GM20000 (cell line): ENCODE data around the gene CD276.
"Not testable (repeated sequence)": the region's sequence is repeated elsewhere in the genome, so short reads cannot be mapped to it uniquely, and the experiment has no call there.

Source experiments
- DNase-seq: peaks from one replicate; pipeline ENCODE4 v3.0.0; 2012; ENCODE audit warnings: low spot score
- TF ChIP-seq, protein P1 (sequence below): IDR thresholded peaks from 2 replicates; pipeline ENCODE4 v1.5.1; 2012; ENCODE audit warnings: mild to moderate bottlenecking, control low read depth; ENCODE audit errors: extremely low read depth, missing control alignments

CD276 gene

DNA sequence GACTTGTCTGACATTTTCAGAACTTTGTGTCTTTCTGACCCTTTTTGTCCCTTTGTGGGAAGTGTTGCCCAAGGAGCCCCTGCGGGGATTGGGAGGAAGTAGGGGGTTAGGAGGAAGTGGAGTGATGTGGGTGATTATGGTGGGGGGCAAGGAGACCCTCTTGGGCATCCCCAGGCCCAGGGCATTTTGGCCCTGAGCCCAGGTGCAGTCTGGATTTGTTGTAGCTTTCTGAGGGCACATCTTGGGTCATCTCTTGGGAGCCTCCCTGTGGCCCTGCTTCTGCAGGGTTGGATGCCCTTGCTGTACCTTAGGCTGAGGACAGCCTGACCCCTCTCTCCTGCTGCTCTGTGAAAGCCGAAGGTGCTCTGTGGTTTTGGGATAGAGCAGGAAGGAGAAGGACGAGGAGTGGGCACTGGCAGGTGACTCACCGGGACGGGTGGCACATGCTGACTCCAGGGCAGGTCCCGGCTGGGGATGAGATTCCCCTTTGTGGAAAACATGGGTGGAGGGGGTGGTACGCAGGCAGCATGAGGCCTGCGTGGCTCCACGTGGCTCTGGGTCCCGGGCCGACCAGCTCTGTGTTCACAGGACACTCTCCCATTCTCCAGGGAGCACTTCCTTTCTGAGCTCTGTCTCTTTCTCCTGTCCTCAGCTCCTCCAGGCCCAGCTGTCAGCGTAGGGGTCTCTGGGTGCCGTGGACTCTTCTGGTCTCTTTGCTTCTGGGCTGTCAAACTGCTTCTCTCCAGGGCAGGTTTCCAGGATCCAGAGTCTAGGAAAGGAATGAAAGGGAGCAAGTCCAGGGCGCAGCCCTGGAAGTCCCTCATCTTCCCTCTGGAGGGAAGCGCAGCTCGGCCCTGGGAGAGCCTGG is 11.8 kb downstream of the CD276 start:
- no peak for DNase-seq
- TF ChIP-seq, protein P1, sequence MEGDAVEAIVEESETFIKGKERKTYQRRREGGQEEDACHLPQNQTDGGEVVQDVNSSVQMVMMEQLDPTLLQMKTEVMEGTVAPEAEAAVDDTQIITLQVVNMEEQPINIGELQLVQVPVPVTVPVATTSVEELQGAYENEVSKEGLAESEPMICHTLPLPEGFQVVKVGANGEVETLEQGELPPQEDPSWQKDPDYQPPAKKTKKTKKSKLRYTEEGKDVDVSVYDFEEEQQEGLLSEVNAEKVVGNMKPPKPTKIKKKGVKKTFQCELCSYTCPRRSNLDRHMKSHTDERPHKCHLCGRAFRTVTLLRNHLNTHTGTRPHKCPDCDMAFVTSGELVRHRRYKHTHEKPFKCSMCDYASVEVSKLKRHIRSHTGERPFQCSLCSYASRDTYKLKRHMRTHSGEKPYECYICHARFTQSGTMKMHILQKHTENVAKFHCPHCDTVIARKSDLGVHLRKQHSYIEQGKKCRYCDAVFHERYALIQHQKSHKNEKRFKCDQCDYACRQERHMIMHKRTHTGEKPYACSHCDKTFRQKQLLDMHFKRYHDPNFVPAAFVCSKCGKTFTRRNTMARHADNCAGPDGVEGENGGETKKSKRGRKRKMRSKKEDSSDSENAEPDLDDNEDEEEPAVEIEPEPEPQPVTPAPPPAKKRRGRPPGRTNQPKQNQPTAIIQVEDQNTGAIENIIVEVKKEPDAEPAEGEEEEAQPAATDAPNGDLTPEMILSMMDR, result no peak

DNA sequence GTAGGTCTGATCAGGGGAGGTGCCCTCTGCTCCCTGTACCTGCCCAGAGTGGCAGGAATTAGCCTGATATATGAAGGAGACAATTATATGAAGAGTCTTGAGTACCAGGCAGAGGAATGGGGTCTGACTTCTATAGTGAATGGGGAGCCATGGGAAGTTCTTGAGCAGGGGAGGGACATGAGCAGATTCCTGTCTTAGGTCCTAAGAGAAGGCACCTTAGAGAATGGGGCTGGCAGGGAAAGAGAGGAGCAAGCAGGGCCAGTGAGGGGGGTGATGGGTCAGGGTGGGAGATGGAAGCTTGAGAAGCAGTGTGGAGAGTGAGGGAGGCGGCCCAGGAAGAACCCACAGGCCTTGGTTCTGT is 12.4 kb downstream of the CD276 start:
- TF ChIP-seq, protein P1, result no peak

DNA sequence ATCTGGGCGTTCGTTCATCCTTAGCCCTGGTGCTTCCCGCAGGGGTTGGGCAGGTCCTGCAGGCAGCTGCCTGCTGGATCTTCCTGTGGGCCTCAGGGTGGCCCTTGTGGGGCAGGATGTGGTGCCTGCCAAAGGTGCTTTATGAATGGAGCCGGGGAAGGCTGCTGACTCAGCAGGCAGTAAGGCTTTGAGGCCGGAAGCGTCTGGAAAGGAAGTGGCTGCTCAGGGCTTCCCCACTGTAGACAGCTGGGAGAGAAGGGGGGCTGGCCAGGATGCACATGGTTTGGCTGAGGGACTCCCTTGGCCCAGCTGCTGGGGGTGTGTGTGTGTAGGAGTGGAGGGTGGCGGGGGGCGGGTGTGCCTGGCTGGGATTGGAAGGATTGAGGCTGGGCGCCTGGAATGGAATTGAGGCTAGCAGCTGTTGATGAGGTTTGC is 12.9 kb downstream of the CD276 start:
- peak; percentile 82 for DNase-seq
- TF ChIP-seq, protein P1, result no peak

More for the DNA sequence above, 12.4 kb downstream of the CD276 start:
- no peak for DNase-seq

DNA sequence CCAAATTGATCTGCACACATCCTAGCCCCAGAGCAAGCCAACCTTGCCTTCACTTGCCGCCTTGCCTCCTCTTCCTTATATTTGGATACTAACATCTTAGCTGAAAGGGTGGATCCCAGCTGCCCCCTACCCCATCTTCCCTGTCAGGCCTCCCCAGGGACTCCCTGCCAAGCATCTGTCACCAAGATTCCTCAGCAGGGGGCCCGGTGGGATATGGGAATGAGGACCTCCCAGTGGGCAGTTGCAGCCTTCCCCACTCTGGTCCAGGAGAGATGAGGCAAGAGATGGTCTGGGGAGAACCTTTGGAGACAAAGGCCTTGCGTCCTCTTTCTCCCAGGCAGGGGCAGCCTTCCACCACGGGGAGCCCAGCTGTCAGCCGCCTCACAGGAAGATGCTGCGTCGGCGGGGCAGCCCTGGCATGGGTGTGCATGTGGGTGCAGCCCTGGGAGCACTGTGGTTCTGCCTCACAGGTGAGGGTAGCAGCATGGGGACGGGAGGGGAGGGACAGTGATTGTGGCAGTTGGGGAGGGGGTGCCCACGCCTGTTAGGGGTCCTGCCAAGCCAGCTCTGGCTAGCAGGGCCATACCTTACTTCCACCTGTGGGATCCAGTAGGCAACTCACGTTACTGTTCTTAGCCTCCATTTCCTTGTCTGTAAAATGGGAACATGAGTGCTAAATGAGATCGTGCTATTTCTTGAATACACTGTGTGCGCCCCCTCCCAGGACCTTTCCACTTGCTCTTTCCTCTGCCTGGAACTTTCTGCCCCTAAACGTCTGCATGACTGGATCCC is 15.3 kb downstream of the CD276 start:
- no peak for DNase-seq
- TF ChIP-seq, protein P1, result no peak

DNA sequence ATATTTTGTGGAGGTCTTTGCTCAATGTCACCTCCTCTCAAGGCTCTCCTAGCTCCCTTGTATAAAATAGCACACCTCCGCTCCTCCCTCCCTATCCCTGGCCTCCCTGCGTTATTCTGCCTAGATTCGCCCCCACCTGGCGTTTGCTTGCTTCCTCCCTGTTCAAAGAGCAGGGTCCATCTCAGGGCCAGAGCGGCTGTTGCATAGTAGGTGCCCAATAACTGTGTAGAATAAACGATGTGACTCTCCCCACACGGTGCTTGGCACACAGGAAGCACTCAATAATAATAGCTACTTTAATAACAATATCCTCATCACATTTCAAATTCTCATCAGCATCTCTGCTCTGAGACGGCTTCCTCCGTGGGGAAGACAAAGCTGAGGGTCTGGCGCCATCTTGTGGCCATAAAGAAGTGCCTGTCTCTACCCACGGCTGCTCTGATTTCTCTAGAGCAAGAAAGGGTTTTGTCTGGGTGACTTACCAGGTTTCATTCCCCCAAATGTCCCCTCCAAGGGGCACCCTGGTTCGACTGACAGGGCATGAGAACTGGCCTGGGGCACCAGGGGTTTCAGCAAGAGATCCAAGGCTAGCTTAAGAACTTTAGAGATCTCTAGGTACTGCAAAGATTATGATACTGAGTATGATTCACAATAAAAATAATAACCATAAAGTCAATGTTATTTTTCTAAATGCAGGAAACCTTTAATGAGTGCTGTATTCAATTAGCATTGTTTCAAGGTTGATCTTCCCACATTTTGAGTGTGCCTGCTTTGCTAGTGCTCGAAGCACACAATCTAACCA is 16.1 kb downstream of the CD276 start:
- peak; percentile 82 for DNase-seq
- TF ChIP-seq, protein P1, result peak; percentile 76

DNA sequence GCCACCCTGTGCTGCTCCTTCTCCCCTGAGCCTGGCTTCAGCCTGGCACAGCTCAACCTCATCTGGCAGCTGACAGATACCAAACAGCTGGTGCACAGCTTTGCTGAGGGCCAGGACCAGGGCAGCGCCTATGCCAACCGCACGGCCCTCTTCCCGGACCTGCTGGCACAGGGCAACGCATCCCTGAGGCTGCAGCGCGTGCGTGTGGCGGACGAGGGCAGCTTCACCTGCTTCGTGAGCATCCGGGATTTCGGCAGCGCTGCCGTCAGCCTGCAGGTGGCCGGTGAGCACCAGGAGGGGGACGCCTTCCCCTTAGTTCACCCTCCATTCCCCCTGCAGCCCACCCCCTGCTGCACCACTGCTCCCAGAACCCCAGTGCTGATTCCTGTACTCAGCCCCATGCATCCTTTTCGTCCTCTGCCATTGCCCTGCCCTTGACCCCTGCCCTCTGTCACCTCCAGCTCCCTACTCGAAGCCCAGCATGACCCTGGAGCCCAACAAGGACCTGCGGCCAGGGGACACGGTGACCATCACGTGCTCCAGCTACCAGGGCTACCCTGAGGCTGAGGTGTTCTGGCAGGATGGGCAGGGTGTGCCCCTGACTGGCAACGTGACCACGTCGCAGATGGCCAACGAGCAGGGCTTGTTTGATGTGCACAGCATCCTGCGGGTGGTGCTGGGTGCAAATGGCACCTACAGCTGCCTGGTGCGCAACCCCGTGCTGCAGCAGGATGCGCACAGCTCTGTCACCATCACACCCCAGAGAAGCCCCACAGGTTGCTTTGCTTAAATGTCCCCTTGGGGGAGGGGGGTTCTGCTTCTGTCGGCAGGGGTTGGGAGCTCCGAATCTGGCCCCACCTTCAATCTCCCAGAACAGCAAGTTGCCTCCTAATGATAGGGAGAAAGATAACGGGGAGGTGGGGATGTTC is 18.4 kb downstream of the CD276 start:
- DNase-seq, result not testable (repeated sequence)

DNA sequence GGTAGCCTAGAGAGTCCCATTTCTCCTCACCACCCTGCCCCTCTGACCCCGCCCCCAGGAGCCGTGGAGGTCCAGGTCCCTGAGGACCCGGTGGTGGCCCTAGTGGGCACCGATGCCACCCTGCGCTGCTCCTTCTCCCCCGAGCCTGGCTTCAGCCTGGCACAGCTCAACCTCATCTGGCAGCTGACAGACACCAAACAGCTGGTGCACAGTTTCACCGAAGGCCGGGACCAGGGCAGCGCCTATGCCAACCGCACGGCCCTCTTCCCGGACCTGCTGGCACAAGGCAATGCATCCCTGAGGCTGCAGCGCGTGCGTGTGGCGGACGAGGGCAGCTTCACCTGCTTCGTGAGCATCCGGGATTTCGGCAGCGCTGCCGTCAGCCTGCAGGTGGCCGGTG is 19.4 kb downstream of the CD276 start:
- not testable (repeated sequence) for DNase-seq

DNA sequence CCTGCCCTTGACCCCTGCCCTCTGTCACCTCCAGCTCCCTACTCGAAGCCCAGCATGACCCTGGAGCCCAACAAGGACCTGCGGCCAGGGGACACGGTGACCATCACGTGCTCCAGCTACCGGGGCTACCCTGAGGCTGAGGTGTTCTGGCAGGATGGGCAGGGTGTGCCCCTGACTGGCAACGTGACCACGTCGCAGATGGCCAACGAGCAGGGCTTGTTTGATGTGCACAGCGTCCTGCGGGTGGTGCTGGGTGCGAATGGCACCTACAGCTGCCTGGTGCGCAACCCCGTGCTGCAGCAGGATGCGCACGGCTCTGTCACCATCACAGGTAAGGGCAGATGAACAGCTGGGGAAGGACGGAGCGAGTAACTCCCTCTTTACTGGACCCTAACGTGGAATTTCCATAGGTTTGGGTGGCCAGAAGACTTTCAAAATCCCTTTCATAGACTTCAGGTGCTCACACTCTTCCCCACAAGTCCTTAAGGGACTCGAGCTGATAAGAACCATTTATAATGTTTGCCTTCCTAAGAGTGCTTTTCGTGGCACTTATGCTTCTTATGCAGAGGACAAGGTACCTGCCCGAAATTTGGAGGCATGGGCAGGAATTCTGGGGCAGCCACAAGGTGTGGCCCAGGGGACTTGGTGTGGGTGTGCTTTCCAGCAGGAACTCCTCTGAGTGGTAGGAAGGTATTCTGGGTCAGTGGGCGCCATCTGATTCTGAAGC is 20.1 kb downstream of the CD276 start:
- not testable (repeated sequence) for DNase-seq
